Upper lobe of left lung (tissue), 4 donors: Measurements from ENCODE around the gene SPINDOC.

Experiments
- CTCF ChIP-seq, 6 experiments: fragments of 450-650 bp in 4 of 6; fragments of 200-600 bp in 2 of 6; sonication (generic) in 2 of 6; IDR thresholded peaks; one replicate each; pipeline ENCODE4 v1.5.1; 2016 to 2019; ENCODE audit warnings: antibody characterized with exemption in 6 of 6
- EP300 ChIP-seq, 4 donors: sonication (generic); formaldehyde crosslinking; IDR thresholded peaks; one replicate each; pipeline ENCODE4 v1.5.1; 2017; ENCODE audit warnings: antibody characterized with exemption in 4 of 4, control low read depth in 2 of 4
- POLR2A ChIP-seq, 4 donors: fragments of 450-650 bp; IDR thresholded peaks; one replicate each; pipeline ENCODE4 v1.5.1; 2016 to 2017; ENCODE audit warnings: antibody characterized with exemption in 4 of 4, mild to moderate bottlenecking in 2 of 4

- TF ChIP-seq CTCF (IDR thresholded peaks at IDR 0.05): peak; percentile 92 to 100 (median 96)
- TF ChIP-seq POLR2A (IDR thresholded peaks at IDR 0.05): no peak
- no peak for TF ChIP-seq EP300 (IDR thresholded peaks at IDR 0.05)
Observed at GRCh38 chr11:63768237-63769041, 44.8 kb upstream of the SPINDOC start, which contains the start of gene ZFTA.
